ENCODE results near the gene TYSND1. TPM values are rescaled to one million over a fixed set of nuclear protein-coding genes. Genes with fewer than 3 reads are reported as not detected.

Gene TYSND1
- total RNA-seq, 4 donors from 2014 or later = 16.7 to 32.4 (median 21.9) TPM

GRCh38 chr10:70098271-70098670 lies 48.2 kb downstream of the TYSND1 start:
- no peak overlapping the region for H3K27ac ChIP-seq
- no peaks in the 10 kb centered on the region for H3K4me1 ChIP-seq
- no peaks in the 10 kb centered on the region for H3K9me3 ChIP-seq
- no peak overlapping the region for H3K4me3 ChIP-seq
- WGBS, 2 donors = 80 to 96% methylated on average over 3 of the region's 3 CpGs
- intact Hi-C loops (cut with DNase I) = no loop called here
- TF ChIP-seq POLR2A (IDR thresholded peaks at IDR 0.05) (no peak), CTCF (IDR thresholded peaks at IDR 0.05) (no peak)
- peaks cover 0 to 99% (median 10%) of the 10 kb centered on the region in 3 donors for H3K36me3 ChIP-seq
- no peaks in the 10 kb centered on the region for H3K27me3 ChIP-seq
- no peak for DNase-seq

- peaks cover 0 to 99% (median 16%) of the 10 kb centered on the region in 3 donors for H3K36me3 ChIP-seq
- H3K4me3 ChIP-seq = no peak overlapping the region
- TF ChIP-seq POLR2A (IDR thresholded peaks at IDR 0.05) (no peak), CTCF (IDR thresholded peaks at IDR 0.05) (no peak)
These were observed 49.0 kb downstream of the TYSND1 start for GRCh38 chr10:70097459-70097858.

GRCh38 chr10:70096705-70097420 lies 49.6 kb downstream of the TYSND1 start:
- no peaks in the 10 kb centered on the region for H3K4me1 ChIP-seq
- H3K4me3 ChIP-seq = no peak overlapping the region
- no peak for DNase-seq
- peaks cover 0 to 99% (median 16%) of the 10 kb centered on the region in 3 donors for H3K36me3 ChIP-seq
- TF ChIP-seq CTCF (IDR thresholded peaks at IDR 0.05) (no peak), POLR2A (IDR thresholded peaks at IDR 0.05) (no peak)
- intact Hi-C loops (cut with DNase I) = no loop called here
- 92 to 93% methylated on average over 5 of the region's 5 CpGs for WGBS, 2 donors
- H3K27ac ChIP-seq = no peak overlapping the region
- H3K9me3 ChIP-seq = no peaks in the 10 kb centered on the region
- no peaks in the 10 kb centered on the region for H3K27me3 ChIP-seq

More at GRCh38 chr10:70097459-70097858, 49.0 kb downstream of the TYSND1 start:
- intact Hi-C loops (cut with DNase I) = no loop called here
- no peaks in the 10 kb centered on the region for H3K9me3 ChIP-seq
- no peak overlapping the region for H3K27ac ChIP-seq
- no peaks in the 10 kb centered on the region for H3K27me3 ChIP-seq
- no peaks in the 10 kb centered on the region for H3K4me1 ChIP-seq
- no peak for DNase-seq

GRCh38 chr10:70096016-70096704 lies 50.3 kb downstream of the TYSND1 start:
- Histone ChIP-seq H3K4me1 (no peaks in the 10 kb centered on the region), H3K4me3 (no peak overlapping the region), H3K27me3 (no peaks in the 10 kb centered on the region), H3K27ac (no peak overlapping the region), H3K36me3 (peaks cover 0 to 99% (median 16%) of the 10 kb centered on the region in 3 donors), H3K9me3 (no peaks in the 10 kb centered on the region)
- WGBS, 2 donors = 86 to 90% methylated on average over 6 of the region's 6 CpGs
- intact Hi-C loops (cut with DNase I) = no loop called here
- no peak for TF ChIP-seq POLR2A (IDR thresholded peaks at IDR 0.05)
- TF ChIP-seq CTCF (IDR thresholded peaks at IDR 0.05) = no peak
- DNase-seq = no peak

GRCh38 chr10:70094250-70094649 lies 52.2 kb downstream of the TYSND1 start:
- Histone ChIP-seq H3K36me3 (peaks cover 0 to 84% (median 16%) of the 10 kb centered on the region in 3 donors), H3K4me3 (no peak overlapping the region), H3K4me1 (no peaks in the 10 kb centered on the region), H3K27ac (no peak overlapping the region), H3K27me3 (no peaks in the 10 kb centered on the region), H3K9me3 (no peaks in the 10 kb centered on the region)
- DNase-seq = no peak
- 75 to 95% methylated on average over 2 of the region's 2 CpGs for WGBS, 2 donors
- TF ChIP-seq POLR2A (IDR thresholded peaks at IDR 0.05) (no peak), CTCF (IDR thresholded peaks at IDR 0.05) (no peak)
- intact Hi-C loops (cut with DNase I) = no loop called here

All from esophagus squamous epithelium (tissue), 5 donors.